Neuronal stem cell (in vitro differentiated cells): ENCODE data around the gene HOXA1.

Source experiments
- DNase-seq: peaks from one replicate; pipeline ENCODE4 v3.0.0-alpha.2; 2013; ENCODE audit warnings: low spot score
- H2AFZ ChIP-seq: one replicate; pipeline ENCODE4 v1.6.1; 2013; ENCODE audit warnings: mild to moderate bottlenecking, low read length, inconsistent platforms
- H2AK5ac ChIP-seq: 2 replicates; pipeline ENCODE4 v1.6.1; 2013; ENCODE audit warnings: low read depth, mild to moderate bottlenecking, inconsistent platforms, low read length, moderate library complexity, mixed read lengths
- H2BK120ac ChIP-seq: 2 replicates; pipeline ENCODE4 v1.6.1; 2013; ENCODE audit warnings: low read depth, mild to moderate bottlenecking, inconsistent platforms, low read length, moderate library complexity, mixed read lengths
- H2BK12ac ChIP-seq: one replicate; pipeline ENCODE4 v1.6.1; 2013; ENCODE audit warnings: low read length, inconsistent platforms
- H2BK15ac ChIP-seq: 2 replicates; pipeline ENCODE4 v1.6.1; 2013; ENCODE audit warnings: mild to moderate bottlenecking, low read length, inconsistent platforms, mixed read lengths
- H2BK5ac ChIP-seq: one replicate; pipeline ENCODE4 v1.6.1; 2013; ENCODE audit warnings: inconsistent platforms, mild to moderate bottlenecking, low read length, moderate library complexity
- H3K14ac ChIP-seq: one replicate; pipeline ENCODE4 v1.6.1; 2013; ENCODE audit warnings: low read length, inconsistent platforms
- H3K18ac ChIP-seq: 2 replicates; pipeline ENCODE4 v1.6.1; 2013; ENCODE audit warnings: low read length, inconsistent platforms
- H3K23ac ChIP-seq: 2 replicates; pipeline ENCODE4 v1.6.1; 2013; ENCODE audit warnings: low read depth, mild to moderate bottlenecking, mixed read lengths, low read length, inconsistent platforms; ENCODE audit not compliant: poor library complexity
- H3K27ac ChIP-seq: replicated peaks from 3 replicates; pipeline ENCODE4 v1.5.1; 2013; ENCODE audit warnings: low read length, inconsistent platforms
- H3K27me3 ChIP-seq, 3 experiments: 2 replicates each; pipeline ENCODE4 v1.6.1; 2013; ENCODE audit warnings: low read length in 3 of 3, mild to moderate bottlenecking in 2 of 3, inconsistent platforms in 1 of 3, low read depth in 1 of 3, mixed read lengths in 1 of 3, moderate library complexity in 1 of 3; ENCODE audit not compliant: control insufficient read depth in 3 of 3, insufficient read depth in 3 of 3
- H3K36me3 ChIP-seq, 2 donors: replicated peaks in 1 of 2; 2 replicates each; pipeline ENCODE4 v1.6.1; 2013; ENCODE audit warnings: low read length in 2 of 2; ENCODE audit not compliant: control insufficient read depth in 2 of 2, insufficient read depth in 2 of 2
- H3K4ac ChIP-seq: 2 replicates; pipeline ENCODE4 v1.6.1; 2013; ENCODE audit warnings: inconsistent platforms, mild to moderate bottlenecking, low read length, moderate library complexity
- H3K4me1 ChIP-seq, 2 donors: 1 replicate in 1 of 2; 2 replicates in 1 of 2; pipeline ENCODE4 v1.6.1; 2013; ENCODE audit warnings: low read length in 2 of 2, low read depth in 1 of 2; ENCODE audit not compliant: control insufficient read depth in 2 of 2, insufficient read depth in 1 of 2
- H3K4me2 ChIP-seq: one replicate; pipeline ENCODE4 v1.6.1; 2013; ENCODE audit warnings: mild to moderate bottlenecking, low read length, inconsistent platforms; ENCODE audit not compliant: insufficient read depth, poor library complexity, severe bottlenecking
- H3K4me3 ChIP-seq, 2 donors: 2 replicates each; pipeline ENCODE4 v1.5.1; 2013; ENCODE audit warnings: low read length in 2 of 2, mild to moderate bottlenecking in 2 of 2, inconsistent platforms in 1 of 2, moderate library complexity in 1 of 2
- H3K79me1 ChIP-seq: one replicate; pipeline ENCODE4 v1.6.1; 2013; ENCODE audit warnings: low read depth, mild to moderate bottlenecking, inconsistent platforms, low read length, moderate library complexity
- H3K9ac ChIP-seq: one replicate; pipeline ENCODE4 v1.6.1; 2013; ENCODE audit warnings: mild to moderate bottlenecking, low read depth, low read length, inconsistent platforms; ENCODE audit not compliant: poor library complexity
- H3K9me3 ChIP-seq, 2 donors: replicated peaks in 1 of 2; 2 replicates each; pipeline versions ENCODE3 to v1.6.1; 2013; ENCODE audit warnings: low read length in 2 of 2, mild to moderate bottlenecking in 2 of 2, inconsistent platforms in 1 of 2, low read depth in 1 of 2, mixed read lengths in 1 of 2, moderate library complexity in 1 of 2; ENCODE audit not compliant: control insufficient read depth in 2 of 2, insufficient read depth in 1 of 2
- H4K8ac ChIP-seq: one replicate; pipeline ENCODE4 v1.6.1; 2013; ENCODE audit warnings: low read depth, mild to moderate bottlenecking, inconsistent platforms, low read length, moderate library complexity
- H4K91ac ChIP-seq: one replicate; pipeline ENCODE4 v1.6.1; 2013; ENCODE audit warnings: low read length, low read depth, mild to moderate bottlenecking, inconsistent platforms; ENCODE audit not compliant: poor library complexity
- WGBS, 2 donors: extraction: QIAGEN DNeasy Blood & Tissue Kit; methylation state at CpG; one replicate each; pipeline ENCODE4 v1.1.7; 2013; ENCODE audit warnings: missing lambda C conversion rate in 2 of 2, mixed read lengths in 1 of 2; ENCODE audit not compliant: insufficient read length in 2 of 2, insufficient replicate concordance in 1 of 2; ENCODE audit errors: extremely low coverage in 2 of 2; 5-methylcytosine and 5-hydroxymethylcytosine counted together

The HOXA1 gene

DNA sequence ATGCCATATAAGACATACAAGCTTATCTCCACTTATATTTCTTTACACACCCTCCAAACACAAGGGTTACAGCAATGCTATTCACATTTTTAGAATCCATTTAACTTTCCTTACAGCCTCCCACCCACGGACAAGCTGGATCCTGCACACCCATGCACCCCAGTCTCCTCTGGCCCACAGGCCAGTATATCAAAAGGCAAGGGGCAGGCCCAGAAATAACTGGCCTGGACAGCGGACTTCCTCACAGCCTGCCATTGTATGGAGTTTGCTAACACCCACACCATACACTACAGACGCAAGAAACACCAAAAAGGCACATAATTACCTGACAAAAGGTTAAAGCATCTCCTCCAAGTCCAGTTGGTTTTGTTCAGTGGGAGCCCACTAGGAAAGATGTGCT lies 22.8 kb upstream of the HOXA1 start:
- no peak overlapping the region for H2BK120ac ChIP-seq
- no peak overlapping the region for H3K4ac ChIP-seq
- H2BK12ac ChIP-seq: no peak overlapping the region
- H4K91ac ChIP-seq: no peak overlapping the region
- H2BK15ac ChIP-seq: no peak overlapping the region
- H3K4me3 ChIP-seq: no peak overlapping the region
- no peak for DNase-seq
- H3K9me3 ChIP-seq: peaks cover 0 to 4% of the 10 kb centered on the region in 2 donors
- WGBS, 2 donors: no CpG with 5 or more reads among the region's 3 CpGs
- peaks cover 61 to 95% (median 94%) of the 10 kb centered on the region in 3 experiments for H3K27me3 ChIP-seq
- no peak overlapping the region for H4K8ac ChIP-seq
- no peak overlapping the region for H3K4me2 ChIP-seq
- H3K27ac ChIP-seq: no peak overlapping the region
- H3K14ac ChIP-seq: no peak overlapping the region
- no peak overlapping the region for H3K23ac ChIP-seq
- H3K36me3 ChIP-seq: no peaks in the 10 kb centered on the region
- no peak overlapping the region for H2BK5ac ChIP-seq
- no peak overlapping the region for H2AK5ac ChIP-seq
- no peak overlapping the region for H3K9ac ChIP-seq
- no peak overlapping the region for H3K18ac ChIP-seq
- H2AFZ ChIP-seq: no peak overlapping the region
- no peaks in the 10 kb centered on the region for H3K79me1 ChIP-seq
- H3K4me1 ChIP-seq: no peaks in the 10 kb centered on the region

DNA sequence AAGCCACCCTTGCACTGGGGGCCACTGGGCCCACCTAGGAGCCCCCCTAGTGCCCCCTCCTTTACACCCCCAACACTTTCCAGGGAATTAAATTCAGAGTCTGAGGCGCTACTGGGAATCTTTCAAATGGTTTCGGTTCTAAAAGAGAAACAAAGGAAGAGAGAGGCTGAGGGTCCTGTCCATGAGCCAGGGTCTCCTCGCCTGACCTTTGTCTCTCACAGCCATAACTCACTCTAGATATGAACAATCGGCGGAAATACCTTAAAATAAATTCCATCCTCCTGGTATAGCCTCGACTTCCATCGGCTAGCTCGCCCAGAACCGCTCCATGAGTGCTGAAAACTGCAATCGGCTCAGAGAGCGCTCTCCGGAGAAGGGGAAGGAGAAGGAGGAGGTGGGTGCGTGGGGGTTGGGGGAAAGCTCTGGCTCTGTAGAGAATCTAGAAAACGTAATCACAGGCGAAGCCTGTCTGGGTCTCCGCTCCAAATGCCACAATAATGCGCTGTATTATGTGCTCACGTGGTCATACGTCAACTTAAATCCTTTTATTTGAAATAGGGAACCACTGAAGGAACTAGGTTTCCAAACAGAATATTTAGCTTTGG lies 22.2 kb upstream of the HOXA1 start:
- no peak overlapping the region for H4K91ac ChIP-seq
- H4K8ac ChIP-seq: no peak overlapping the region
- H3K9ac ChIP-seq: no peak overlapping the region
- H2BK15ac ChIP-seq: no peak overlapping the region
- DNase-seq: no peak
- no peak overlapping the region for H3K18ac ChIP-seq
- no peak overlapping the region for H3K4ac ChIP-seq
- no peak overlapping the region for H3K27ac ChIP-seq
- H2BK120ac ChIP-seq: no peak overlapping the region
- no peaks in the 10 kb centered on the region for H3K4me1 ChIP-seq
- H3K9me3 ChIP-seq: peaks cover 0 to 4% of the 10 kb centered on the region in 2 donors
- no peak overlapping the region for H3K4me3 ChIP-seq
- no peaks in the 10 kb centered on the region for H3K79me1 ChIP-seq
- peaks cover 61 to 95% (median 94%) of the 10 kb centered on the region in 3 experiments for H3K27me3 ChIP-seq
- H2BK5ac ChIP-seq: no peak overlapping the region
- WGBS, 2 donors: no CpG with 5 or more reads among the region's 19 CpGs
- H3K14ac ChIP-seq: no peak overlapping the region
- H2AK5ac ChIP-seq: no peak overlapping the region
- no peaks in the 10 kb centered on the region for H3K36me3 ChIP-seq
- H2BK12ac ChIP-seq: no peak overlapping the region
- H3K23ac ChIP-seq: no peak overlapping the region
- H2AFZ ChIP-seq: no peak overlapping the region
- no peak overlapping the region for H3K4me2 ChIP-seq

DNA sequence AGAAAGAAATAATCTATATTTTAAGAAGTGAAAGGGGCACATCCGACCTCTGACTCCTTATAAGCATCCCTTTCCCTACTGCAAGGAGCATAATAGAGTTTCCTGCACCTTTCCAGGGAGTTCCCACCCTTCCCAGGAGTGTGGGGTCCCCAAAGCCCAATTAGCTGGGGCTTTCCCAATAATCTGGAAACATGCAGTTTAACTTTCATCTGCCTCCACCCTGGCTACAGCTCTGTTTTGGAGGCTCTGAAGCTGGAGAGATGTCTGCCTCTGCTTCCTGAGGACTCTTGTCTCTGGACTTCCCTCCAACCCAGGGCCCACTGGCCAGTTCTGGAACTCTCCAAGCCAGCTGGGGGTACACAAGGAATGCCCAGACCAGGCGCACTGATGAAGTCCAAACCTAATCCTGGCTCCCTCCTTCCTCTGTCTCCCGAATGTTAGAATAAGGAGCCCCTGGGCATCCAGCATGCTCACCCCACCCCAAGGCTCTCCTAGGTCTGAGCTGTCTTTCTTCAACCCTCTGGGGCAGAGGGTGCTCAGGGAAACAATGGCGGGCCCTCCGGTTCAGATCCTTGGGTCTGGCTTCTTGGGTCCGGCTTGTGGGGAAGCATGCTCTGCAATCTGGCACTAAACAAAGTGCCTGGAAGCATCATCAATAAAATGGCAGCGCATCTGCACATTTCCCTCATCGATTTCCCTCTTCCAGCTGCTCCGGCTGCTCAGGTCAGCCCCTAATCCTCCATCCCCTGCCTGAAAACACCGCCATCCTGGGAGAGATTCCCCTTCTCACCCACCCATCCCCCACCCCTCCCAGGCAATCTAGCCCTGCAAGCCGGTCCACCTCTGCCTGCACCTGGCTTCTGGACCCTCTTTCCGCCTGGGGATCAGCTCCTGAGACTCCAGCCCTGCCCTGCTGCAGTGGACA lies 21.4 kb upstream of the HOXA1 start:
- no peak for DNase-seq
- H3K27ac ChIP-seq: no peak overlapping the region
- H3K27me3 ChIP-seq: peaks cover 55 to 95% (median 91%) of the 10 kb centered on the region in 3 experiments
- no peak overlapping the region for H2BK12ac ChIP-seq
- H2BK120ac ChIP-seq: no peak overlapping the region
- no peak overlapping the region for H3K4me2 ChIP-seq
- no peak overlapping the region for H3K18ac ChIP-seq
- WGBS, 2 donors: no CpG with 5 or more reads among the region's 12 CpGs
- no peak overlapping the region for H3K23ac ChIP-seq
- no peak overlapping the region for H2AFZ ChIP-seq
- H4K8ac ChIP-seq: no peak overlapping the region
- H4K91ac ChIP-seq: no peak overlapping the region
- no peak overlapping the region for H2BK5ac ChIP-seq
- no peaks in the 10 kb centered on the region for H3K4me1 ChIP-seq
- no peak overlapping the region for H2AK5ac ChIP-seq
- H3K36me3 ChIP-seq: no peaks in the 10 kb centered on the region
- peaks cover 0 to 2% of the 10 kb centered on the region in 2 donors for H3K9me3 ChIP-seq
- no peak overlapping the region for H3K4ac ChIP-seq
- H3K14ac ChIP-seq: peak overlapping the region; percentile 47
- no peaks in the 10 kb centered on the region for H3K79me1 ChIP-seq
- no peak overlapping the region for H3K4me3 ChIP-seq
- no peak overlapping the region for H3K9ac ChIP-seq
- H2BK15ac ChIP-seq: no peak overlapping the region
